K562 (cell line): Measurements from ENCODE around the gene AFAP1.

Experiments used
- MAX ChIP-seq: sonication (generic); formaldehyde crosslinking; IDR thresholded peaks from 2 replicates; pipeline ENCODE4 v1.9.0; 2022; ENCODE audit warnings: mild to moderate bottlenecking, missing genetic modification reagents
- POLR2A ChIP-seq: fragments of 450-650 bp; conservative IDR thresholded peaks from 2 replicates; pipeline ENCODE4 v1.6.1; 2016
- SP2 ChIP-seq: IDR thresholded peaks from 2 replicates; pipeline ENCODE4 v1.6.1; 2011; ENCODE audit warnings: mild to moderate bottlenecking, low read depth, low read length, moderate library complexity; ENCODE audit not compliant: poor library complexity, severe bottlenecking; ENCODE audit errors: extremely low read depth
- SRF ChIP-seq, 2 experiments: fragments of 250-450, 450-650 bp in 1 of 2; sonication (Bioruptor Pico) in 1 of 2; sonication (generic) in 1 of 2; formaldehyde crosslinking; IDR thresholded peaks; 2 replicates each; pipeline versions ENCODE4 v1.5.0 to v1.5.1; 2020 to 2022; ENCODE audit warnings: mild to moderate bottlenecking in 1 of 2, missing genetic modification reagents in 1 of 2
- TCF7 ChIP-seq: sonication (generic); IDR thresholded peaks from 2 replicates; pipeline ENCODE4 v1.6.1; 2016; ENCODE audit warnings: antibody characterized with exemption, borderline replicate concordance
- ZNF57 ChIP-seq: fragments of 450-650 bp; formaldehyde crosslinking; IDR thresholded peaks from 2 replicates; pipeline ENCODE4 v1.4.0; 2020; ENCODE audit warnings: mild to moderate bottlenecking, moderate library complexity
- TF ChIP-seq, protein P1 (sequence below), 3 experiments: IDR thresholded peaks in 2 of 3; conservative IDR thresholded peaks in 1 of 3; 2 replicates each; pipeline ENCODE4 v1.5.1; 2011 to 2012; ENCODE audit warnings: low read length in 3 of 3, mild to moderate bottlenecking in 3 of 3, control low read depth in 2 of 3, improper control_type of control experiment in 1 of 3, inconsistent platforms in 1 of 3, low read depth in 1 of 3, mixed read lengths in 1 of 3, moderate library complexity in 1 of 3; ENCODE audit not compliant: insufficient read depth in 2 of 3

DNA sequence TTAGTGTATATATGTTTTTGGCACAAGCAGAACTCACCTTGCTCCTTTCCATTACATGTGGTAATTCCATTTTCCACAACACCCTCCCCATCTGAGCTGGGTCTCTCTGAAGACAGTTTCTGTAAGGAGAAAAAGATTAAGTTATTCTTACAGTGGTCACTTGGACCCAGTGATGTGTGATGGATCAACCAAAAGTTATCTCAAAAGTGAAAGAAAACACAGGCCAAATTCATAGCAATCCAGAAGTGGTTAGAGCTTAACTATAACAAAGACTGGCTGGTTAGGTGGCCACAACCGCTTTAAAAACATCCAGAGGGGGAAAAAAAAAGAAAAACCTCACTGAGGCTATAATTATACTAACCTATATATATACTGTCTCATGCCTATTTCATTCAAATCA lies 123.7 kb downstream of the AFAP1 start:
- TF ChIP-seq POLR2A (no peak), ZNF57 (CRISPR knock-in tag) (no peak), SP2 (no peak), TCF7 (no peak), SRF (CRISPR knock-in tag; IDR thresholded peaks at IDR 0.05) (no peak), MAX (CRISPR knock-in tag) (no peak)
- TF ChIP-seq, protein P1, sequence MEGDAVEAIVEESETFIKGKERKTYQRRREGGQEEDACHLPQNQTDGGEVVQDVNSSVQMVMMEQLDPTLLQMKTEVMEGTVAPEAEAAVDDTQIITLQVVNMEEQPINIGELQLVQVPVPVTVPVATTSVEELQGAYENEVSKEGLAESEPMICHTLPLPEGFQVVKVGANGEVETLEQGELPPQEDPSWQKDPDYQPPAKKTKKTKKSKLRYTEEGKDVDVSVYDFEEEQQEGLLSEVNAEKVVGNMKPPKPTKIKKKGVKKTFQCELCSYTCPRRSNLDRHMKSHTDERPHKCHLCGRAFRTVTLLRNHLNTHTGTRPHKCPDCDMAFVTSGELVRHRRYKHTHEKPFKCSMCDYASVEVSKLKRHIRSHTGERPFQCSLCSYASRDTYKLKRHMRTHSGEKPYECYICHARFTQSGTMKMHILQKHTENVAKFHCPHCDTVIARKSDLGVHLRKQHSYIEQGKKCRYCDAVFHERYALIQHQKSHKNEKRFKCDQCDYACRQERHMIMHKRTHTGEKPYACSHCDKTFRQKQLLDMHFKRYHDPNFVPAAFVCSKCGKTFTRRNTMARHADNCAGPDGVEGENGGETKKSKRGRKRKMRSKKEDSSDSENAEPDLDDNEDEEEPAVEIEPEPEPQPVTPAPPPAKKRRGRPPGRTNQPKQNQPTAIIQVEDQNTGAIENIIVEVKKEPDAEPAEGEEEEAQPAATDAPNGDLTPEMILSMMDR (IDR thresholded peaks at IDR 0.05 in 2 of 3, conservative IDR thresholded peaks at IDR 0.05 in 1 of 3; ENCODE audit: insufficient read depth in 2 of 3, low read depth in 1 of 3, low read length in 3 of 3), result no peak
